ENCODE data around the gene ANKH.

- TF ChIP-seq SMARCC2 (IDR thresholded peaks at IDR 0.05) = no peak
- TF ChIP-seq ZNF607 (CRISPR knock-in tag; IDR thresholded peaks at IDR 0.05; ENCODE audit: borderline replicate concordance) = no peak
- TF ChIP-seq POLR2A (IDR thresholded peaks at IDR 0.05; ENCODE audit: insufficient read depth in 1 of 2, low read depth in 2 of 2, low read length in 2 of 2) = no peak
- TF ChIP-seq CREB1 (IDR thresholded peaks at IDR 0.05) = no peak
- no peak for TF ChIP-seq CREB1 (CRISPR knock-in tag; IDR thresholded peaks at IDR 0.05)
- TF ChIP-seq ZNF282 (IDR thresholded peaks at IDR 0.05; ENCODE audit: partially characterized antibody) = no peak
- no peak for TF ChIP-seq NFYB (CRISPR knock-in tag; IDR thresholded peaks at IDR 0.05)
- no peak for TF ChIP-seq SNAPC2 (CRISPR knock-in tag; IDR thresholded peaks at IDR 0.05)
- no peak for TF ChIP-seq KAT7 (CRISPR knock-in tag; IDR thresholded peaks at IDR 0.05; ENCODE audit: borderline replicate concordance)
- no peak for TF ChIP-seq ZNF263 (CRISPR knock-in tag; IDR thresholded peaks at IDR 0.05)
- no peak for TF ChIP-seq ASH2L (IDR thresholded peaks at IDR 0.05; ENCODE audit: insufficient read length, low read depth, low read length)
- no peak for TF ChIP-seq ZNF280D (CRISPR knock-in tag; IDR thresholded peaks at IDR 0.05)
Measured at GRCh38 chr5:14687023-14687665, 184.4 kb downstream of the ANKH start.
